ENCODE results near the gene MICAL2. TPM values are rescaled to one million over a fixed set of nuclear protein-coding genes. Genes with fewer than 3 reads are reported as not detected.

MICAL2 gene
- total RNA-seq, 2 donors from 2014 or later, result 19.9 to 39.6 TPM

DNA sequence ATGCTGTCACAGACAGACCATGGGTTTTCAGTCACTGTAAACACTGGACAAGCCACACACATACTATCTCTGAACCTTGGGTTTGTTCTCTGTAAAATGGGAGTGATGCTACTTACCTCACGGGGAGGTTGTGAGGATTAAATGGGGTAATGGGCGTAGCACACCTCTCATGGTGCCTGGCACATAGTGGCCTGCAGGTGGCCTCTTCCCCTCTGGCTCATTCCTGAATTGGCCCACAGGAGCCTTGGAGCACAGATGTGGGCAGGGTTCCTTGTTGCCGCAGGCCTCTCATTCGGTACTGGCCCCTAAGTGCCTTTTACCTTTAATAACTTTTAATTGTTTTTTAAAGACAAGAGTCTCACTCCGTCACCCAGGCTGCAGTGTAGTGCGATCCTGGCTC, 11.7 kb downstream of the MICAL2 start:
- peaks cover 16 to 34% of the 10 kb centered on the region in 2 donors for H3K4me1 Mint-ChIP-seq (ENCODE audit: low read depth in 2 of 2)
- no peak for ATAC-seq
- peaks cover 0 to 5% of the 10 kb centered on the region in 2 donors for H3K27me3 Mint-ChIP-seq
- H3K9me3 Mint-ChIP-seq, result no peaks in the 10 kb centered on the region
- no peak overlapping the region for H3K27ac Mint-ChIP-seq
- no peaks in the 10 kb centered on the region for H3K36me3 Mint-ChIP-seq
- H3K4me3 Mint-ChIP-seq, result no peak overlapping the region
- DNase-seq (ENCODE audit: low spot score), result no peak

DNA sequence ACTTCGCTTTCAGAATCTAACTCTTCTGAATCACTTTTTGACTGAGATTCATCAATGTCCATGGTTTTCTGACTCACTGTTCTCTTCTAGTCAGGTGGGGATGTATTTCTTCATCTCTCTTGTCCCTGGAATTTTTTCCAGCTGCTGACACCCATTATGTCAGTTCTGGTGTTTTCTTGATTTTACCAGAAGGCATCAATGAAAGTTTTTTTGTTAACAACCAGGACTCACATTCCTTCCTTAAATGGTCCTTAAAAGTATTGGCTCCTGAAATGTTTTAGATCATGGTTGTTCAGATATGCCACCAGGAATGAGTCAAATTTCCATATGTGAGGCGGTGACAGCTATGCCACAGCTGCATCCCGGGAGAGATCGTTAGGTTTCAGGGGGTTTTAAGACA, 12.9 kb downstream of the MICAL2 start:
- ATAC-seq (no peak), DNase-seq (ENCODE audit: low spot score) (no peak)
- no peak overlapping the region for H3K27ac Mint-ChIP-seq
- H3K4me1 Mint-ChIP-seq (ENCODE audit: low read depth in 2 of 2), result peaks cover 28 to 43% of the 10 kb centered on the region in 2 donors
- no peaks in the 10 kb centered on the region for H3K9me3 Mint-ChIP-seq
- H3K36me3 Mint-ChIP-seq, result no peaks in the 10 kb centered on the region
- H3K27me3 Mint-ChIP-seq, result peaks cover 0 to 5% of the 10 kb centered on the region in 2 donors
- H3K4me3 Mint-ChIP-seq, result no peak overlapping the region

DNA sequence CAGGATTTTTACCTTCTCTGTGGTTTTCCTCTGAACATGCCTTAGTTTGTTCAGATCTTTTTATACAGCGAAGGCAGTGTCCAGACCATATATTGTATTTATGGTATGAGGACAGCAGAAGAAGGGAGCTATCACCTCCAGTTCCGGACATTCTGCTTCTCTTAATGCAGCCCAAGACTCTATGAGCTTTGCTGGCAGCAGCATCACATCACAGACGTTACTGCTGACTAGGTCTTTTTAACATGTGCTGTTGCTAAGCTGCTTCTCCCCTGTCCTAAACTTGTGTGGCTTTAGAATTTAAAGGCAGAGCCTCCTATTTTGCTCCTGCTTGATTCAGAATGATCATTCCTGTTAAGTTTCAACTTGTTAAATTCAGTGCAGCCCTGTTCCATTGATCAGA, 13.4 kb downstream of the MICAL2 start:
- peaks cover 0 to 5% of the 10 kb centered on the region in 2 donors for H3K27me3 Mint-ChIP-seq
- no peaks in the 10 kb centered on the region for H3K36me3 Mint-ChIP-seq
- no peaks in the 10 kb centered on the region for H3K9me3 Mint-ChIP-seq
- DNase-seq (ENCODE audit: low spot score) (no peak), ATAC-seq (no peak)
- H3K27ac Mint-ChIP-seq, result no peak overlapping the region
- H3K4me1 Mint-ChIP-seq (ENCODE audit: low read depth in 2 of 2), result peaks cover 31 to 45% of the 10 kb centered on the region in 2 donors
- no peak overlapping the region for H3K4me3 Mint-ChIP-seq

DNA sequence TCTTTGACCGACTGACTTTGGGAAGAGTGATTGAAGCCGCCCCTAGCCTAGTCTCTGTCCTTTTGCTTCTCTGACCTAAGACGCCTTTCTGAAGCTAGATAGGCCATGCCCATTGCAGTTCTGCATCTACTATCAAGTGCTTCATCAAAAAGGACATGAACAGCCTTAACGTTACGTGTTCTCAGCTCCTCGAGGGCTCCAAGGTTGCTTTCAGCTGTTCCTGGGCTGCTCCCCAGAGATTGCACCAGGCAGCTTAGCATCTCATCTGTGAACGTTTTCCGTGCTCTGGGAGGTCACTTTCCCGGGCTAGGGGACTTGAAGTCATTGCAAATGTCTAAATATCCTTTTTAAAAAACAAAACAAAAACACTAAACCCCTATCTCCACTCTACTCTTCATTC, 13.9 kb downstream of the MICAL2 start:
- peak overlapping the region in 1 of 2 donors; percentile 4 for H3K27ac Mint-ChIP-seq
- peaks cover 0 to 5% of the 10 kb centered on the region in 2 donors for H3K27me3 Mint-ChIP-seq
- H3K9me3 Mint-ChIP-seq, result no peaks in the 10 kb centered on the region
- no peak overlapping the region for H3K4me3 Mint-ChIP-seq
- DNase-seq (ENCODE audit: low spot score), result no peak
- ATAC-seq, result no peak
- H3K4me1 Mint-ChIP-seq (ENCODE audit: low read depth in 2 of 2), result peaks cover 31 to 45% of the 10 kb centered on the region in 2 donors
- H3K36me3 Mint-ChIP-seq, result no peaks in the 10 kb centered on the region

DNA sequence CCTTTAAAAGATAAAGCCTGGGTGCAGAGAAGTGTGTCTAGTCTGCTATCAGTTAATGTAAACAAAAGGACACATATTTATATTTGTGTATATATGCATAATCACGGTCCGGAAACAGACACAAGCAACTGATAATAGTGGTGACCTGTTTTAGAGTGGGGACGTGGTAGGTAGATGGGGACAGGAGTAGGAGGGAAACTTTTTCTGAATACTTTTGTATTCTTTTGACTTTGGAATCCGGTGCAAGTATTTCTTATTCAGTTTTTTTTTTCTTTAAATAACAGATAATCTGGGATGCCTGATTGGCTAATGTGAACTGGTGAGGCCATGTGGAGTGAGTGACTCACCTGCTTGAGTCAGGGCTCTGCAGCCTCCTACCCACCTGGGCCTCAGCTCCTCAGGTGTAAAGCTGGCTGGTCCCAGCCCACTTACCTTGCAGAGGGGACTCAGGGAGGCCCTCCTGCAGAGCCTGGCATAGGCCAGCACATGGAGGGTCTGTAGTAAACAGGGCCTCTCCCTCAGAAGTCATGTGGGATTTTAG, 15.3 kb downstream of the MICAL2 start:
- ATAC-seq, result no peak
- peaks cover 35 to 39% of the 10 kb centered on the region in 2 donors for H3K4me1 Mint-ChIP-seq (ENCODE audit: low read depth in 2 of 2)
- H3K36me3 Mint-ChIP-seq, result no peaks in the 10 kb centered on the region
- no peak overlapping the region for H3K27ac Mint-ChIP-seq
- DNase-seq (ENCODE audit: low spot score), result no peak
- H3K27me3 Mint-ChIP-seq, result peaks cover 0 to 2% of the 10 kb centered on the region in 2 donors
- no peak overlapping the region for H3K4me3 Mint-ChIP-seq
- H3K9me3 Mint-ChIP-seq, result no peaks in the 10 kb centered on the region

DNA sequence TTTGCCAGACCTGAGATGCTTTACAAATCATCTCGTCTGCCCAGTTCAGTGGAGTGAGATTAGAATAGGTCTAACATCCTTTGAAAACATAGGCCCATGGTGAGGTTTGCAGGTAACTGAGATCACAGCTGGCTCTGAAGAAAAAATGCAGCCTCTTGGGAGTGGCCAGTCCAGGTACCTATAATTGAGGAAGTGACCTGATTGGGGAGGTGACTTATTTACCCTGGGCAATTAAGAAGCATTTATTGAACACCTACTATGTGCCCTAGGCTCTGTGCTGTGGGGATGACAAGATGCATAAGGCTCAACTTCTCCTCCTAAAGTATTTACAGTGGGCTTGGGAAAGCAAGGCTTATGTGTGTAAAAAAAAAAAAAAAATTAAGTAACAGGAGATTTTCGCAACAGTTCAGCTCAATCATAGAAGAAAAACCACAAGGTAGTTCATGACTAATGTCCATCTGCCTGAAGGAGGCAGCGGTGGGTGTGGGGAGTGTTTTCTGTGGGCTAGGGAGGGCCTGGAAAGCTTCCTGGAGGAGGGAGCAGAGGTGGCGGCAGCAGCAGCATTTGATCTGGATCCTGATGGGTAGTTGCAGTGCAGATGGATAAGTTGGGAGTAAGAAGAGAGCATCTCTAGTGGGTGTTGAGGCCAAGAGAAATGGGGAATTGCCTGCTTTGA, 16.1 kb downstream of the MICAL2 start:
- peaks cover 0 to 2% of the 10 kb centered on the region in 2 donors for H3K27me3 Mint-ChIP-seq
- peak overlapping the region in 1 of 2 donors; percentile 1 for H3K27ac Mint-ChIP-seq
- ATAC-seq (peak; percentile 19 to 72), DNase-seq (ENCODE audit: low spot score) (no peak)
- H3K4me1 Mint-ChIP-seq (ENCODE audit: low read depth in 2 of 2), result peaks cover 35 to 39% of the 10 kb centered on the region in 2 donors
- no peaks in the 10 kb centered on the region for H3K9me3 Mint-ChIP-seq
- peak overlapping the region; percentile 18 for H3K4me3 Mint-ChIP-seq
- no peaks in the 10 kb centered on the region for H3K36me3 Mint-ChIP-seq

DNA sequence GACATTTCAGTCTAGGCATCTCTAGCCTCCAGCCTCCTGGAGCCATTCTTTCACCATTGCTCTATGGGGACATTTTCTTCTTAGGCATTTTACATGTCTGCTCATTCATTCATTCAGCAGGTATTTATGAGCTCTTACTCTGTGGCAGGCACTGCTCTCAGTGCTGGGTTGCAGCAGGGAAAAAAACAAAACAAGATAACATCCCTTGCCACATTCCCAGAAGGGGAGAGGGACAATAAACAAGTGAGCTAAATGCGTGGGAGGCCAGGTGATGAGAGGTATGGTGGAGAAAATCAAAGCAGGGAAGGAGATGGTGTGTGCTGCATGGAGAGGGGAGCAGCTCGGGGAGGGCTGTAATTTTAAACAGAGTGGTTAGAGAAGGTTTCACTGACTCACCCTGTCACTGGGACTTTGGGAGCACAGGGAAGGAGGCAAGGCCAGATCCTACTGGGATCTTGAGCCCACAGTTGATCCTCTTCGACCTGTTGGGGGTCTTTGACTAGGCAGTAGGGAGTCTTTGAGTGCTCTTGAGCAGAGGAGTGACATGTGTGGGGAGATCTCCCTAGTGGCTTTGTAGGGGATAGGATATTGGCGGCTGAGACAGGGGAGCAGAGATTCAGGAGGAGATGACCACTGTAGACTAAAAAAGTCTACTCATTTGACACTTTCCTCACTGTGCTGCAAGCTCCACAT, 17.0 kb downstream of the MICAL2 start:
- no peaks in the 10 kb centered on the region for H3K9me3 Mint-ChIP-seq

DNA sequence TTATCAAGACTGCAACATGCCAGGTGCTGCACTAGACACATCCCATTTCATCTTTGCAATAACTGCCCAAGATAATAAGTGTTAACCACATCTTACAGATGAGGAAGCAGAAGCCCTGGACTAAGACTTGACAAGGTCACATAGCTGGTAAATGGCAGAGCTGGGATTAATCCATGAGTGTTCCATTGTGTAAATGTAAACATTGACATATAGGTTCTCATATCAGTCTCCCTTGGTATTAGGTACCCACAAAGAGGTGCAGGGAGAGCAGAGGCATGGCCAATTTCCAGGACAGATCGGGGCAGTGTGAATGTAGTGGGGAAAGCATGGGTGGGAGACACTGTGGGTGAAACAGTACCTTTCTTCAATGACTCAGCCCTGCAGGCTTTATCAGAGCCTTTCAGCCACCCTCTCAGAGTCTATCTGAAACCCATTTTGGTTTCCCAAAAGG, 17.9 kb downstream of the MICAL2 start:
- Mint-ChIP-seq H3K9me3 (no peaks in the 10 kb centered on the region), H3K4me3 (no peak overlapping the region), H3K27ac (no peak overlapping the region), H3K36me3 (no peaks in the 10 kb centered on the region), H3K4me1 (ENCODE audit: low read depth in 2 of 2) (peaks cover 32 to 39% of the 10 kb centered on the region in 2 donors), H3K27me3 (peaks cover 0 to 2% of the 10 kb centered on the region in 2 donors)
- ATAC-seq, result no peak
- DNase-seq (ENCODE audit: low spot score), result no peak

More for the DNA sequence above, 17.0 kb downstream of the MICAL2 start:
- Mint-ChIP-seq H3K4me3 (no peak overlapping the region), H3K36me3 (no peaks in the 10 kb centered on the region), H3K27me3 (peaks cover 0 to 2% of the 10 kb centered on the region in 2 donors), H3K27ac (no peak overlapping the region), H3K4me1 (ENCODE audit: low read depth in 2 of 2) (peaks cover 32 to 39% of the 10 kb centered on the region in 2 donors)
- ATAC-seq (no peak), DNase-seq (ENCODE audit: low spot score) (no peak)

DNA sequence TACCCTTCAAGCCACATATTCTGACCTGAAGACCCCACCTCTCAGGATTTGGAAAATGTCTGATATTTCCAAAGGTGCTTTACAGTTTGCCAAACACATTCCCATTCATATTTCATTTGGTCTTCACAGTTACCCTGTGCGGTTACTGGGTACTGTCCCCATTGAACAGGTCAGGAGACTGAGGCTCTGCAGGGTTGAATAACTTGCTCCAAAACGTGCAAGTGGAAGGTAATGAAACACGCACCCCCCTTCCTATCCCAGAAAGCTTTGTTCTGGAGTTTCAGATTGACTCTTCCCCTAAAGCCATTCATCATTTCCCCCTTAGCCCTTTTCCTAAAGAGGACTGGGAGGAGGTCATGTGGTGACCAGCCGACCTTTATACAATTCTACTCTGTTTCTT, 18.8 kb downstream of the MICAL2 start:
- ATAC-seq, result no peak
- H3K27me3 Mint-ChIP-seq, result peaks cover 0 to 2% of the 10 kb centered on the region in 2 donors
- peaks cover 32 to 37% of the 10 kb centered on the region in 2 donors for H3K4me1 Mint-ChIP-seq (ENCODE audit: low read depth in 2 of 2)
- DNase-seq (ENCODE audit: low spot score), result no peak
- H3K27ac Mint-ChIP-seq, result peak overlapping the region in 1 of 2 donors; percentile 35
- no peaks in the 10 kb centered on the region for H3K36me3 Mint-ChIP-seq
- H3K4me3 Mint-ChIP-seq, result no peak overlapping the region
- H3K9me3 Mint-ChIP-seq, result no peaks in the 10 kb centered on the region

DNA sequence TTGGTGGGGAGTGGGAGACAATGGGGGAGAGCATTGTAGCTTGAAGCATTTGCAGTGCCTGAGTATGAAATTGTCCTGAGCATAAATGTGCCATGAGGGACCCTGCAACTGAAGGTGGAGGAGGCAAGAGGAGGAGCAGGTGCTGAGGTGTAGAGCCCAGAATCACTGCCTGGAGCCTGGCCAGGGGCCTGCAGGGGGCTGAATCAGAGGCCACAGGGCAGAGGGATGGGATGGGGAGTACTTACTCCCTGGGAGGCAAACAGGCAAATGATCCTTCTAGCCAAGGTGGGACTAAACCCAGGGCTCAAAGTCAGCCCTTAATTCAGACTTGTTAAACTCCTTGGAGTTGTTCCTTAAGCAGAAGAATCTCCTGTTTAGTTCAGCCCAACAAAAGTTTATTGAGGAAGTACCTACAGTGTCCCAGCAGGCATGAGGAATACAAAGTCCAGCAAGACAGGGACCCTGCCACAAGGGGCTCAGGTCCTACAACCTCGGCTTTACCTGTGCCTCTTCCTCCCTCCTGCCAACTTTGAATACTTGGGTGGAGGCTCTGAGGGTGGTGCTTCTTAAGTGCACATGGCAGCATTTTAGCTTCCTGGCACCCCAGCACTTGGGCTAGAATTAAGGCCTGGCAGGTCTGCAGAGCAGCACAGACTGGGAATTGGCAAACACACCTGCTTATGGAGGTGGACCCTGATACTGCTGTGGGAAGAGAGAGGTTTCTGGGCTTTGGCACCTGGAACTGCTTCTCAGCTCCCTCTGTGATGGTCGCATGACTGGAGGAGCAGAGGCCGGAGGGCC, 20.0 kb downstream of the MICAL2 start:
- Mint-ChIP-seq H3K36me3 (no peaks in the 10 kb centered on the region), H3K4me3 (no peak overlapping the region), H3K4me1 (ENCODE audit: low read depth in 2 of 2) (peaks cover 28 to 31% of the 10 kb centered on the region in 2 donors), H3K9me3 (no peaks in the 10 kb centered on the region), H3K27me3 (no peaks in the 10 kb centered on the region), H3K27ac (peak overlapping the region in 1 of 2 donors; percentile 35)
- ATAC-seq (no peak), DNase-seq (ENCODE audit: low spot score) (no peak)

DNA sequence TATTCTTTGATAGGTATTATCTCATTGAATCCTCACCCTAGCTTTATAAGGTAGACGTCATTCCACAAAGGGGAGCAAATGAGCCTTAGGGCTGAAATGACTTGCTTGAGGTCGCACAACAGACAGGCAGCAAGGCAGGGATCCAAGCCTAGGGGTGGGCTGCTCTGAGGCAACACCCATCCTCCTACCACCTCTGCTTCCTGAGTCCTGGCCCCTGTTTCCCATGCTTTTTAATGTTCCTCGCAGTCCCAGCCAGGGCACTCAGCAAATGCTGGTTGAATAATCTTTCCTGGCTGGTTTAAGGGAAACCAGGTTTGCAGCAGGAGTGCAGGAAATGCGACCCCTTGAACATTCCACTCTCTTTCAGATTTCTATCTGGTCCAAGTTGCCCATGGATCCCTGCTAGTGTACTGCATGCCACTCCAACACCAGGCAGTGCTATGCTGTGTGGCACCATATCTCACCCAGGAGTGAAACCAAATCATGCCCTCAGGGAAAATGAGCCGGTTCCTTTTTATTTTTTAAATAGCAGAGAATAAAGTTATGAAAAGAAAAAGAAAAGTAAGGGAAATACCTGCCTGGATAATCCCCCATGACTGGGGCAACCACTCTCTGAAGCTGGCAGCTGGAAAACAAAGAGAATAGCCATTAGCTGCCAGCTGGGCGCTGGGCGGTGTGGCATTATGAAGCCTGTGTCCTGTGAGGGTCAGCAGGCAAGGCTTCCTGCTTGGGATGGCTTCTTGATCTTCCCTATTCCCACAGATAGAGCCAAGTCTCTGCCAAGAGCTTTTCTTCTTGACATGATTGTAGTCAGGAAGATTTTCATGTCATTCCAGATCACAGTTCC, 21.8 kb downstream of the MICAL2 start:
- no peaks in the 10 kb centered on the region for H3K9me3 Mint-ChIP-seq
- H3K27me3 Mint-ChIP-seq, result no peaks in the 10 kb centered on the region
- no peak for ATAC-seq
- no peak overlapping the region for H3K4me3 Mint-ChIP-seq
- no peaks in the 10 kb centered on the region for H3K36me3 Mint-ChIP-seq
- no peak for DNase-seq (ENCODE audit: low spot score)
- peaks cover 19 to 22% of the 10 kb centered on the region in 2 donors for H3K4me1 Mint-ChIP-seq (ENCODE audit: low read depth in 2 of 2)
- no peak overlapping the region for H3K27ac Mint-ChIP-seq

DNA sequence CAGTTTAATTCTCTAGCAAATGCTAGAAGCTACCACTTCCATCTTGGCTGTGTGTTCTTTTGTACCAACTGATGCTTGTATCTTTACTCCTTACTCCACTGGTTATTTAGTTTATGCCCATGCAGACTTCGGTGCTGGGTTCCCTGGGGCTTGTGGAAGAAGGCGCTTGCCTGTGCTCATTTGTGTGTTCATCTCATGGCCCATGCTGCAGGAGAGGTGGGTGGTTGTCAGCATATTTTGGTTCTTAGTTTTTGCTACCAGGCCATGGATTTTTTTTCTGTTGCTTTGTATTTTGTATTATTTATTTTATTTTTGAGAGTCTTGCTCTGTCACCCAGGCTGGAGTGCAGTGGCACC, 22.4 kb downstream of the MICAL2 start:
- peaks cover 13 to 16% of the 10 kb centered on the region in 2 donors for H3K4me1 Mint-ChIP-seq (ENCODE audit: low read depth in 2 of 2)
- no peak for DNase-seq (ENCODE audit: low spot score)
- no peaks in the 10 kb centered on the region for H3K36me3 Mint-ChIP-seq
- no peak for ATAC-seq
- no peak overlapping the region for H3K4me3 Mint-ChIP-seq
- no peaks in the 10 kb centered on the region for H3K9me3 Mint-ChIP-seq
- H3K27ac Mint-ChIP-seq, result no peak overlapping the region
- H3K27me3 Mint-ChIP-seq, result no peaks in the 10 kb centered on the region

Measured in natural killer cell treated with Interleukin-12 subunit alpha and Interleukin-12 subunit beta and Interleukin-15 and Interleukin-18, amount 100 ng/mL, for 72 hours (primary cell).